Measurements from ENCODE around the gene LYZL1. TPM values are rescaled to one million over a fixed set of nuclear protein-coding genes. Genes with fewer than 3 reads are reported as not detected.

Gene LYZL1
- total and polyA plus RNA-seq, 2 of the 8 experiments (the other 6 are each of a cell fraction or from before 2014, with no cell fraction given), result not detected

DNA sequence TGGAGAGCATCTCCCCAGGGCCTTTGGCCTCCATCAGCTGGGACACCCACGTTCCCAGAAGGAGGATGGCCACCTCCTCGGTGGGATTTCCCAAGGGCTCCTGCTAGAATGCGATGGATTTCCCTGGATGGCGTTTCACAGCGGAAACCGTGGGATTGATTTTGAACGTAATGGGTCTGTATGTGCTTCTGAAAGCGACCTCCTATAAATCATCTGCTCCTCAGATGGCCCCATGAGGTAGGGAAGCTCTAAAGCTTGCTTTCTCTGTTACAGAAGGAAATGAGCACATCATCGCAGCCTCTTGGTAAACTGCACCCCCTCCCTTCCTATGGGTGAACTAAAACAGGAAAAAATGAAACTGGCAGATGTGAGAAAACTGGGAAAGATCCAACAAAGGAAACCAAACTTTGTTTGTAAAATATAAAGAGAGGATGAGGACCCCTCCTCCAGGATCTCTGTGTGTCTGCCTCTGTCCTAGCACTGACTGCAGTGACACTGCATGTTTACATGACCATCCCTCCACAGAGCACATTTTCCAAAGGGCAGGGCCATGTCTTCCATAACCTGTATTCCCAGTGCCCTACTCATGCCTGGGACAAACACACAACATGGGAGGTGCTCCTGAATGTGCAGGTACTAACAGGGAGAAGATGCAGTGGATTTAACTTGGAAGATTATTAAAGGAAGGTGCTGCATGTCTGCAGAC lies 57.6 kb downstream of the LYZL1 start:
- Histone ChIP-seq H4K20me1 (replicated peaks in 1 of 2; ENCODE audit: control insufficient read depth in 1 of 2, insufficient read depth in 2 of 2, low read length in 2 of 2) (no peaks in the 10 kb centered on the region), H4K5ac (ENCODE audit: insufficient read length, low read depth, low read length) (no peak overlapping the region), H3K4me1 (replicated peaks in 1 of 4; ENCODE audit: control insufficient read depth in 3 of 4, insufficient read depth in 4 of 4, low read length in 3 of 4) (no peaks in the 10 kb centered on the region; a peak in 1 of 7 replicates), H3K14ac (ENCODE audit: insufficient read length) (no peak overlapping the region), H3K9me3 (ENCODE audit: insufficient read depth in 2 of 2, low read depth in 1 of 2, low read length in 1 of 2) (peaks cover 9 to 10% of the 10 kb centered on the region in 2 experiments), H2BK5ac (ENCODE audit: low read depth, low read length) (no peak overlapping the region), H3K4me3 (ENCODE audit: extremely low read depth in 1 of 4, insufficient read depth in 2 of 4, low read depth in 3 of 4, low read length in 4 of 4) (no peak overlapping the region), H2AK5ac (ENCODE audit: low read depth, low read length) (no peak overlapping the region), H3K18ac (ENCODE audit: extremely low read depth, low read length) (no peak overlapping the region), H2BK12ac (ENCODE audit: low read depth, low read length) (no peak overlapping the region; the same call in 1 of the 2 replicates), H2BK20ac (ENCODE audit: low read length) (0 out of 2 replicates have a peak overlapping the region, but pooled peaks have one; percentile 4), H3K9ac (replicated peaks in 1 of 4; ENCODE audit: extremely low read depth in 1 of 4, low read depth in 3 of 4, low read length in 3 of 4) (no peak overlapping the region), H3K36me3 (ENCODE audit: control insufficient read depth in 2 of 4, insufficient read depth in 4 of 4, low read length in 3 of 4) (no peaks in the 10 kb centered on the region), H3K23ac (ENCODE audit: insufficient read length) (no peak overlapping the region), H3K79me1 (ENCODE audit: low read depth, low read length) (no peaks in the 10 kb centered on the region), H2BK15ac (ENCODE audit: low read length) (no peak overlapping the region), H3K4me2 (ENCODE audit: insufficient read depth in 1 of 2, low read depth in 2 of 2, low read length in 2 of 2) (no peak overlapping the region), H3K79me2 (ENCODE audit: control insufficient read depth in 1 of 2, insufficient read depth in 2 of 2, low read length in 2 of 2) (no peaks in the 10 kb centered on the region), H4K91ac (replicated peaks; ENCODE audit: insufficient read length, low read length) (no peak overlapping the region), H4K8ac (ENCODE audit: extremely low read depth, insufficient read depth, low read length) (no peak overlapping the region), H3K4ac (replicated peaks; ENCODE audit: insufficient read length, low read depth, low read length) (no peak overlapping the region), H3K27ac (ENCODE audit: low read depth, low read length) (no peak overlapping the region), H3K27me3 (replicated peaks in 1 of 4; ENCODE audit: control insufficient read depth in 3 of 4, extremely low read depth in 1 of 4, insufficient read depth in 3 of 4, low read length in 3 of 4) (no peaks in the 10 kb centered on the region), H3K23me2 (ENCODE audit: low read depth, low read length) (no peaks in the 10 kb centered on the region), H3K56ac (replicated peaks; ENCODE audit: insufficient read length, low read depth, low read length) (no peak overlapping the region), H2AFZ (ENCODE audit: low read length) (0 out of 2 replicates have a peak overlapping the region, but pooled peaks have one; percentile 31), H2BK120ac (replicated peaks; ENCODE audit: low read depth, low read length) (no peak overlapping the region)
- 97% methylated on average over 9 of the region's 9 CpGs; no CpG with 5 or more reads in 1 of the 2 experiments for WGBS, 2 experiments (ENCODE audit: extremely low coverage in 1 of 2, insufficient coverage in 1 of 2, insufficient read length in 1 of 2, insufficient replicate concordance in 2 of 2, low coverage in 1 of 2, low lambda C conversion rate in 2 of 2, missing lambda C conversion rate in 1 of 2)
- DNase-seq (ENCODE audit: low read depth in 1 of 2, low spot score in 2 of 2) (no peak), FAIRE-seq (no peak)
- ChIA-PET POLR2A (ENCODE audit: partially characterized antibody) (no interaction called here), CTCF (ENCODE audit: partially characterized antibody) (interaction anchor here (1.0 to 2.1 kb wide), 3 partner anchors 12 to 31 kb away, joined by 3 to 6 read pairs (median 4); no protein-coding TSS in a partner anchor)
- TF ChIP-seq ATF3 (IDR thresholded peaks at IDR 0.05; ENCODE audit: insufficient read depth, low read depth, low read length) (no peak), RFX5 (IDR thresholded peaks at IDR 0.05; ENCODE audit: borderline replicate concordance, low read depth, low read length) (no peak), PHF8 (conservative IDR thresholded peaks at IDR 0.05; ENCODE audit: low read depth, low read length) (no peak), TAF7 (optimal IDR thresholded peaks at IDR 0.05; ENCODE audit: borderline replicate concordance, low read depth, low read length) (no peak), HDAC2 (IDR thresholded peaks at IDR 0.05; ENCODE audit: borderline replicate concordance in 1 of 2, low read depth in 2 of 2, low read length in 2 of 2) (no peak), SUZ12 (IDR thresholded peaks at IDR 0.05; ENCODE audit: low read length) (no peak), CBX5 (IDR thresholded peaks at IDR 0.05; ENCODE audit: low read depth, low read length) (no peak), BACH1 (IDR thresholded peaks at IDR 0.05; ENCODE audit: low read length) (no peak)

Measured in H1 (cell line).